ENCODE data around the gene RERGL.
"Not testable (repeated sequence)": the region's sequence is repeated elsewhere in the genome, so short reads cannot be mapped to it uniquely, and the experiment has no call there.

RERGL gene

DNA sequence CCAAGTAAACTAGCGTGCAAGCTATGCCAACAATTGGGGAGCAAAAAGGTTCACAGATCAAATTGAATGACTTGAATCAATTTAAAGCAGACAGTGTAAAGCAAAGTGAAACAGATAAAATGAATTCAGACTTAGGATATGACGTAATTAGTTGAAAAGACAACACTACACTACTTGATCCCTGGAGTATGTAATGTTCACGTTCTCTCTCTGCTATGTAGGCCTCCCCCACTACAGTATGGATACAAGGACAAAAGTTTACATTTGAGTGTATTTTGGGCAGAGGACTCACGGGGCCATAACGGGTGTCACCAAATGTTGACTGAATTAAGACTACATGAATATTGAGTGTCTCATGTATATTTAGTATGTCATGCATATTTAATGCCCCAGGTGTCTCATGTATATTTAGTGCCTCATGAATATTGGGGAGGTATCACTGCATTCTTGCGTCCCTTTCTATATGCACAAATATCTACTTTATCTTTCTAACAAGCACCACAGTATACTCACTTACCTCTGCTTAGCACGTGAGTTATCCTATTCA lies 44.5 kb downstream of the RERGL start:
- DNase-seq: no peak
- H3K9me3 ChIP-seq (ENCODE audit: control insufficient read depth, low read length): no peaks in the 10 kb centered on the region
- H3K36me3 ChIP-seq (ENCODE audit: control insufficient read depth, insufficient read depth, low read length): no peaks in the 10 kb centered on the region
- no peak overlapping the region for H3K4me3 ChIP-seq (ENCODE audit: insufficient read depth, low read depth, low read length, poor library complexity, severe bottlenecking)
- no peaks in the 10 kb centered on the region for H3K27me3 ChIP-seq (replicated peaks; ENCODE audit: control insufficient read depth, insufficient read depth, low read length, poor library complexity, severe bottlenecking)
- H3K27ac ChIP-seq (ENCODE audit: insufficient read depth, low read length, poor library complexity, severe bottlenecking): no peak overlapping the region
- H3K4me1 ChIP-seq (ENCODE audit: control insufficient read depth, insufficient read depth, low read length, poor library complexity, severe bottlenecking): no peaks in the 10 kb centered on the region

DNA sequence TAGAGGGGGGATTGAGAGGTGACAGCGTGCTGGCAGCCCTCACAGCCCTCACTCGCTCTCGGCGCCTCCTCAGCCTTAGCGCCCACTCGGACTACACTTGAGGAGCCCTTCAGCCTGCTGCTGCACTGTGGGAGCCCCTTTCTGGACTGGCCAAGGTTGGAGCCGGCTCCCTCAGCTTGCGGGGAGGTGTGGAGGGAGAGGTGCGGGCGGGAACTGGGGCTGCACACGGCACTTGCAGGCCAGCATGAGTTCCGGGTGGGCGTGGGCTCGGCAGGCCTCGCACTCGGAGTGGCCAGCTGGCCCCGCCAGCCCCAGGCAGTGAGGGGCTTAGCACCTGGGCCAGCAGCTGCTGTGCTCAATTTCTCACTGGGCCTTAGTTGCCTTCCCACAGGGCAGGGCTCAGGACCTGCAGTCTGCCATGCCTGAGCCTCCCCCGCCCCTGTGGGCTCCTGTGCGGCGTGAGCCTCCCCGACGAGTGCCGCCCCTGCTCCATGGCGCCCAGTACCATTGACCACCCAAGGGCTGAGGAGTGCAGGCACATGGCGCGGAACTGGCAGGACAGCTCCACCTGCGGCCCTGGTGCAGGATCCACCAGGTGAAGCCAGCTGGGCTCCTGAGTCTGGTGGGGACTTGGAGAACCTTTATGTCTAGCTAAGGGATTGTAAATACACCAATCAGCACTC lies 49.8 kb downstream of the RERGL start:
- H3K36me3 ChIP-seq (ENCODE audit: control insufficient read depth, insufficient read depth, low read length); H3K27ac ChIP-seq (ENCODE audit: insufficient read depth, low read length, poor library complexity, severe bottlenecking); H3K4me3 ChIP-seq (ENCODE audit: insufficient read depth, low read depth, low read length, poor library complexity, severe bottlenecking); H3K27me3 ChIP-seq (replicated peaks; ENCODE audit: control insufficient read depth, insufficient read depth, low read length, poor library complexity, severe bottlenecking); DNase-seq; H3K4me1 ChIP-seq (ENCODE audit: control insufficient read depth, insufficient read depth, low read length, poor library complexity, severe bottlenecking); H3K9me3 ChIP-seq (ENCODE audit: control insufficient read depth, low read length): not testable (repeated sequence)

Data from effector memory CD4-positive, alpha-beta T cell (primary cell).